K562 (cell line): ENCODE measurements around the gene FAM83D. TPM values are rescaled to one million over a fixed set of nuclear protein-coding genes. Genes with fewer than 3 reads are reported as not detected.

ENCODE experiments used
- ATAC-seq: fragments of 200-7000 bp; cut with Tn5 transposase; 3 replicates; pipeline ENCODE4 v1.9.1; 2020; ENCODE audit warnings: moderate library complexity
- BruUV-seq: library from RNA; stranded (reverse); fragments of 400-500 nt; replicated peaks from 2 replicates; lab custom pipeline; 2021; lab: Mats Ljungman, UMichigan
- CTCF ChIA-PET: fragments of 300-600 bp; formaldehyde crosslinking; extraction: SDS; loops from one replicate; lab custom pipeline; 2021; ENCODE audit warnings: low intra/inter-chr PET ratio; lab: Yijun Ruan, JAX
- POLR2A ChIA-PET: fragments of 300-600, 350-650 bp; sonication (Branson Sonifier 250); formaldehyde crosslinking; extraction: SDS; loops from one replicate; lab custom pipeline; 2021; ENCODE audit warnings: antibody characterized with exemption, inconsistent platforms; lab: Yijun Ruan, JAX
- DNase-seq, 4 experiments: peaks; one replicate each; pipeline versions ENCODE4 v3.0.0 to v3.0.0-alpha.2; 2011 to 2018; ENCODE audit warnings: low spot score in 3 of 4, mixed read lengths in 3 of 4; ENCODE audit errors: extremely low read depth in 1 of 4
- FAIRE-seq: peaks from 2 replicates; lab custom pipeline; 2011; peaks lifted over from hg19 to GRCh38; lab: Jason Lieb, UNC
- H2AFZ ChIP-seq: 2 replicates; pipeline ENCODE4 v1.6.0; 2011; ENCODE audit warnings: low read depth, low read length, control low read depth, inconsistent platforms
- H3K27ac ChIP-seq: fragments of 200-600 bp; 3 replicates; pipeline ENCODE4 v1.8.0; 2011; ENCODE audit warnings: low read depth, mild to moderate bottlenecking, control low read depth, inconsistent platforms, low read length, moderate library complexity, mixed read lengths; ENCODE audit errors: extremely low read depth
- H3K27me3 ChIP-seq, 2 experiments: fragments of 300-600 bp in 1 of 2; 2 replicates in 1 of 2; 3 replicates in 1 of 2; pipeline versions ENCODE4 v1.6.0 to v1.8.0; 2011; ENCODE audit warnings: inconsistent platforms in 2 of 2, low read length in 2 of 2, mild to moderate bottlenecking in 1 of 2, mixed read lengths in 1 of 2, moderate library complexity in 1 of 2; ENCODE audit not compliant: control insufficient read depth in 2 of 2, insufficient read depth in 2 of 2
- H3K36me3 ChIP-seq: fragments of 300-600 bp; 3 replicates; pipeline ENCODE4 v1.8.0; 2011; ENCODE audit warnings: mild to moderate bottlenecking, low read length, inconsistent platforms; ENCODE audit not compliant: control insufficient read depth, insufficient read depth
- H3K4me1 ChIP-seq, 2 experiments: fragments of 200-600 bp in 1 of 2; replicated peaks in 1 of 2; 2 replicates in 1 of 2; 3 replicates in 1 of 2; pipeline versions ENCODE4 v1.5.1 to v1.8.0; 2011; ENCODE audit warnings: inconsistent platforms in 2 of 2, low read length in 2 of 2, mild to moderate bottlenecking in 1 of 2, mixed read lengths in 1 of 2, moderate library complexity in 1 of 2; ENCODE audit not compliant: control insufficient read depth in 2 of 2, insufficient read depth in 2 of 2
- H3K4me2 ChIP-seq: 2 replicates; pipeline ENCODE4 v1.6.1; 2011; ENCODE audit warnings: low read length, control low read depth, inconsistent platforms, mixed read lengths; ENCODE audit not compliant: insufficient read depth
- H3K4me3 ChIP-seq: fragments of 200-600 bp; sonication (generic), shearing (Covaris generic); 2 replicates; pipeline ENCODE4 v1.5.1; 2016; ENCODE audit warnings: control low read depth, inconsistent platforms
- H3K79me2 ChIP-seq: fragments of 200-600 bp; 3 replicates; pipeline ENCODE4 v1.8.0; 2011; ENCODE audit warnings: low read length, inconsistent platforms; ENCODE audit not compliant: control insufficient read depth, insufficient read depth
- H3K9ac ChIP-seq, 2 experiments: 2 replicates each; pipeline versions ENCODE4 v1.6.0 to v1.6.1; 2011; ENCODE audit warnings: low read depth in 2 of 2, low read length in 2 of 2, control low read depth in 1 of 2, inconsistent platforms in 1 of 2, mild to moderate bottlenecking in 1 of 2, mixed read lengths in 1 of 2; ENCODE audit not compliant: insufficient read depth in 1 of 2
- H3K9me1 ChIP-seq: one replicate; pipeline ENCODE4 v1.6.0; 2011; ENCODE audit warnings: inconsistent platforms, mild to moderate bottlenecking, low read length, moderate library complexity; ENCODE audit not compliant: control insufficient read depth, insufficient read depth
- H3K9me3 ChIP-seq: replicated peaks from 2 replicates; pipeline ENCODE4 v1.5.1; 2011; ENCODE audit warnings: low read depth, low read length, inconsistent platforms; ENCODE audit not compliant: control insufficient read depth, insufficient read depth
- H4K20me1 ChIP-seq: replicated peaks from 2 replicates; pipeline ENCODE4 v1.6.1; 2011; ENCODE audit warnings: low read length, inconsistent platforms, mixed read lengths; ENCODE audit not compliant: control insufficient read depth, insufficient read depth
- BCOR ChIP-seq: fragments of 450-650 bp; IDR thresholded peaks from 2 replicates; pipeline ENCODE4 v1.6.1; 2016
- JUN ChIP-seq, 2 experiments: sonication (generic) in 1 of 2; formaldehyde crosslinking in 1 of 2; IDR thresholded peaks; 2 replicates each; pipeline versions ENCODE4 v1.6.1 to v1.8.0; 2012 to 2022; ENCODE audit warnings: borderline replicate concordance in 2 of 2, mild to moderate bottlenecking in 2 of 2, improper control_type of control experiment in 1 of 2, low read depth in 1 of 2, low read length in 1 of 2, missing genetic modification reagents in 1 of 2
- PHF21A ChIP-seq: fragments of 450-650 bp; IDR thresholded peaks from 2 replicates; pipeline ENCODE4 v1.6.1; 2017; ENCODE audit warnings: low read depth, borderline replicate concordance
- TRIM28 ChIP-seq: fragments of 450-650 bp; IDR thresholded peaks from 2 replicates; pipeline ENCODE4 v1.6.1; 2017
- ZNF12 ChIP-seq: sonication (generic); formaldehyde crosslinking; IDR thresholded peaks from 2 replicates; pipeline ENCODE4 v1.4.0; 2020; ENCODE audit warnings: mild to moderate bottlenecking, missing genetic modification reagents
- ZNF134 ChIP-seq: fragments of 250-450 bp; sonication (Bioruptor Pico); conservative IDR thresholded peaks from 2 replicates; pipeline ENCODE4 v1.4.0; 2020
- WGBS: fragments of 100-300 bp; shearing (Covaris generic); methylation state at CpG from one replicate; pipeline ENCODE4 v1.1.6; 2016; ENCODE audit warnings: low coverage, mixed read lengths; ENCODE audit not compliant: insufficient coverage; ENCODE audit errors: missing lambda C conversion rate; 5-methylcytosine and 5-hydroxymethylcytosine counted together
- in situ Hi-C: fragments of 300-500 bp; cut with MboI; formaldehyde crosslinking; loops from 4 replicates; pipeline ENCODE4 v1.15.0; 2018; ENCODE audit warnings: inconsistent platforms, mixed read lengths
- intact Hi-C: fragments of 100-400 bp; cut with micrococcal nuclease; formaldehyde crosslinking; loops from 2 replicates; pipeline ENCODE4 v1.14.2; 2022
- polyA plus RNA-seq, 8 experiments: library from polyadenylated mRNA; depleted of rRNA in 4 of 8; stranded (reverse) in 5 of 8; unstranded in 3 of 8; fragments of >200 nt; fragmentation: Nextera tagmentation in 2 of 8; fragmentation: Illumina TruSeq in 1 of 8; extraction: Ambion mirVana in 2 of 8; extraction: Trizol in 1 of 8; gene quantifications; 2 replicates each; pipeline versions ENCODE4 v1.2.1 to v1.2.3, GENCODE V29; 2011 to 2014; ENCODE audit warnings: inconsistent platforms in 1 of 8, missing spikeins in 1 of 8
- total RNA-seq, 7 experiments: library from RNA; depleted of rRNA in 6 of 7; stranded (reverse); fragments of >200 nt in 6 of 7; fragmentation: Illumina TruSeq in 2 of 7; extraction: Trizol in 2 of 7; gene quantifications; 2 replicates each; pipeline versions ENCODE4 v1.2.1 to v1.2.3, GENCODE V29; 2011 to 2021; ENCODE audit warnings: low replicate concordance in 1 of 7
- TF ChIP-seq, protein P1 (sequence below): fragments of 450-650 bp; IDR thresholded peaks from 2 replicates; pipeline ENCODE4 v1.6.1; 2017; ENCODE audit warnings: antibody characterized with exemption
- TF ChIP-seq, protein P2 (sequence below): fragments of 200-800 bp; sonication (Bioruptor generic); IDR thresholded peaks from 2 replicates; pipeline ENCODE4 v1.6.1; 2017; ENCODE audit warnings: missing genetic modification characterization, missing compliant biosample characterization

FAM83D gene
- total and polyA plus RNA-seq, 9 of the 15 experiments (the other 6 are each of a cell fraction or from before 2014, with no cell fraction given), result 8.2 to 66.1 (median 43.5) TPM

DNA sequence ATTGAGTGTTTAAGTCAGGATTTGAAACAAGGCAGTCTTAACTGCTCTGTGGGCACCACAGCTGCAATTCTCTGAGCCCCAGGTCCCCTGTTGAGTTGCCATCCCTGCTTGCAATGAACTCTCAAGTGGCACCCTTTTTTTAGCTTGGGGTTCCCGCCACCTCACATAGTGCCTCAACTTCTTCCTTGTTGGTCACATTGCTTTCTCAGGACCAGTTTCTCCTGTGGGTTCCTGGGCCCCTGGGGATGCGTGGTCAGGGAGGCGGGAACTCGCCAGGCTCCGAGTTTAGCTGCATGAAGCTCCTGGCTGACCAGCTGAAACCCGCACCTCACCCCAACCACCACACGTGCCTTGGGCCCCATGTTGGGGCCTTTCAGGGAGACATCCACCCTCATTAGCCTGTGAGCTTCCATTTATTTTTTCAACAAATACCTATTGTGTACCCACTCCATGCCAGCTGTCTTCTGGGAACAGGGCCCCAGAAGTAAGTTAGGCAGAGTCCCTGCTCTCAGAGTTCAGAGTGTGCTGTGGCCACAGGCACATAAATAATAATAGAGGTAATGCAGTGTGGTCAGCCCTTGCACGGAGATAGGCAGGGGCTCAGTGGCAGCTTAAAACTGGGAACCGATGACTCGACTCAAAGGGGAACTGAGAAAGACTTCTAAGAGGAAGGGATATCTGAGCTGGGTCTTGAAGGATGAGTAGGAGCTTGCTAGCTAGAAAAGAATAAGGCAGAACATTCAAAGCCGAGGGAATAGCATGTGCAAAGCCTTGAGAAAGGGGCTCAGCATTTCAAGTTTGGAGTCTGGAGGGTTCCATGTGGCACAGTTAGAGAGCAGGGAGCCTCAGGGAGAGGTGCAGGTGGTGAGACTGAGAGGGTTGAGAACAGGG is 33.9 kb upstream of the FAM83D start:
- H3K9me1 ChIP-seq, result peaks cover 9% of the 10 kb centered on the region
- peaks cover 10% of the 10 kb centered on the region for H4K20me1 ChIP-seq
- BruUV-seq, result no TSS peak
- H3K4me3 ChIP-seq, result no peak overlapping the region
- 49% methylated on average over 11 of the region's 11 CpGs for WGBS
- H3K27ac ChIP-seq, result no peak overlapping the region
- FAIRE-seq, result no peak
- TF ChIP-seq ZNF134 (CRISPR knock-in tag) (no peak), PHF21A (no peak), JUN (IDR thresholded peaks at IDR 0.05; ENCODE audit: borderline replicate concordance, low read depth, low read length) (no peak), JUN (CRISPR knock-in tag; IDR thresholded peaks at IDR 0.05; ENCODE audit: borderline replicate concordance) (no peak), TRIM28 (no peak), BCOR (no peak), ZNF12 (CRISPR knock-in tag) (no peak)
- TF ChIP-seq, protein P1, sequence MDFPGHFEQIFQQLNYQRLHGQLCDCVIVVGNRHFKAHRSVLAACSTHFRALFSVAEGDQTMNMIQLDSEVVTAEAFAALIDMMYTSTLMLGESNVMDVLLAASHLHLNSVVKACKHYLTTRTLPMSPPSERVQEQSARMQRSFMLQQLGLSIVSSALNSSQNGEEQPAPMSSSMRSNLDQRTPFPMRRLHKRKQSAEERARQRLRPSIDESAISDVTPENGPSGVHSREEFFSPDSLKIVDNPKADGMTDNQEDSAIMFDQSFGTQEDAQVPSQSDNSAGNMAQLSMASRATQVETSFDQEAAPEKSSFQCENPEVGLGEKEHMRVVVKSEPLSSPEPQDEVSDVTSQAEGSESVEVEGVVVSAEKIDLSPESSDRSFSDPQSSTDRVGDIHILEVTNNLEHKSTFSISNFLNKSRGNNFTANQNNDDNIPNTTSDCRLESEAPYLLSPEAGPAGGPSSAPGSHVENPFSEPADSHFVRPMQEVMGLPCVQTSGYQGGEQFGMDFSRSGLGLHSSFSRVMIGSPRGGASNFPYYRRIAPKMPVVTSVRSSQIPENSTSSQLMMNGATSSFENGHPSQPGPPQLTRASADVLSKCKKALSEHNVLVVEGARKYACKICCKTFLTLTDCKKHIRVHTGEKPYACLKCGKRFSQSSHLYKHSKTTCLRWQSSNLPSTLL, result no peak
- TF ChIP-seq, protein P2, sequence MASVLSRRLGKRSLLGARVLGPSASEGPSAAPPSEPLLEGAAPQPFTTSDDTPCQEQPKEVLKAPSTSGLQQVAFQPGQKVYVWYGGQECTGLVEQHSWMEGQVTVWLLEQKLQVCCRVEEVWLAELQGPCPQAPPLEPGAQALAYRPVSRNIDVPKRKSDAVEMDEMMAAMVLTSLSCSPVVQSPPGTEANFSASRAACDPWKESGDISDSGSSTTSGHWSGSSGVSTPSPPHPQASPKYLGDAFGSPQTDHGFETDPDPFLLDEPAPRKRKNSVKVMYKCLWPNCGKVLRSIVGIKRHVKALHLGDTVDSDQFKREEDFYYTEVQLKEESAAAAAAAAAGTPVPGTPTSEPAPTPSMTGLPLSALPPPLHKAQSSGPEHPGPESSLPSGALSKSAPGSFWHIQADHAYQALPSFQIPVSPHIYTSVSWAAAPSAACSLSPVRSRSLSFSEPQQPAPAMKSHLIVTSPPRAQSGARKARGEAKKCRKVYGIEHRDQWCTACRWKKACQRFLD (CRISPR knock-in tag), result no peak
- CTCF ChIA-PET, result interaction anchor here (0.7 to 2.4 kb wide), 2 partner anchors 141 to 243 kb away, joined by 3 to 12 read pairs; no protein-coding TSS in a partner anchor
- H3K9ac ChIP-seq, result no peak overlapping the region
- H3K27me3 ChIP-seq, result no peaks in the 10 kb centered on the region
- H2AFZ ChIP-seq, result no peak overlapping the region
- ATAC-seq, result no peak
- no peak for DNase-seq
- H3K36me3 ChIP-seq, result no peaks in the 10 kb centered on the region
- H3K4me1 ChIP-seq, result peaks cover 23 to 34% of the 10 kb centered on the region in 2 experiments
- H3K79me2 ChIP-seq, result no peaks in the 10 kb centered on the region
- in situ Hi-C loops (loop anchor here (10.0 kb wide), 1 partner anchor 248 kb away; no protein-coding TSS in a partner anchor), intact Hi-C loops (loop anchor here (5.0 kb wide), 5 partner anchors 85 to 245 kb away; partner anchors contain the start of gene PPP1R16B)
- no peak overlapping the region for H3K4me2 ChIP-seq
- no peaks in the 10 kb centered on the region for H3K9me3 ChIP-seq
- POLR2A ChIA-PET, result interaction anchor here (0.5 to 1.1 kb wide), 5 partner anchors 14 to 245 kb away, joined by 3 to 4 read pairs (median 3); no protein-coding TSS in a partner anchor
